AG09309 (cell line): ENCODE results near the gene B3GALT4.

Source experiments
- DNase-seq: peaks from one replicate; pipeline ENCODE4 v3.0.0-alpha.2; 2010; ENCODE audit warnings: low read depth
- H3K4me3 ChIP-seq: 2 replicates; pipeline ENCODE4 v1.5.1; 2011; ENCODE audit warnings: mild to moderate bottlenecking, low read depth, low read length, moderate library complexity; ENCODE audit not compliant: control insufficient read depth
- CTCF ChIP-seq: IDR thresholded peaks from 2 replicates; pipeline ENCODE4 v1.5.1; 2011; ENCODE audit warnings: mild to moderate bottlenecking, low read depth, low read length, inconsistent platforms; ENCODE audit not compliant: insufficient read depth, control insufficient read depth; ENCODE audit errors: missing control alignments

Gene B3GALT4

DNA sequence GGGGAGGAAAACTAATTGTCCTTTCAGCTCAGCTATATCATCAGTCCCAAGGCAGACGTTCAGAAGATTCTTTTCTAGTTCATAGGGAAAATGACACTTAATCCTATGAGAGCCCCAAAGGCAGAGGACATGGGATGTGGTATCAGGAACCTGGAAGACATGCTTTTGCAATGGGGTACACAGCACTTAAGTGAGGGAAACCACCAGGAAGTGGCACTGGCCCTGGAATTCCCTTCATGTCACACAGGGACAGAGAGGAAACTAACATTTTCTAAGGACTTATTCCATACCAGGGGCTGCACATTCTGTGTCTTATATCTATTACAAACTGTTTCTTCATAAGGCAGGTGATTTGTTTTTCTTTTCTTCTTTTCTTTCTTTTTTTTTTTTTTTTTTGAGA is 33.4 kb upstream of the B3GALT4 start:
- no peak overlapping the region for H3K4me3 ChIP-seq
- no peak for DNase-seq
- TF ChIP-seq CTCF = no peak

- H3K4me3 ChIP-seq = peak overlapping the region; percentile 60
- DNase-seq = no peak
- peak; percentile 88 for TF ChIP-seq CTCF
Observed at GRCh38 chr6:33247977-33248642, 28.8 kb upstream of the B3GALT4 start.

DNA sequence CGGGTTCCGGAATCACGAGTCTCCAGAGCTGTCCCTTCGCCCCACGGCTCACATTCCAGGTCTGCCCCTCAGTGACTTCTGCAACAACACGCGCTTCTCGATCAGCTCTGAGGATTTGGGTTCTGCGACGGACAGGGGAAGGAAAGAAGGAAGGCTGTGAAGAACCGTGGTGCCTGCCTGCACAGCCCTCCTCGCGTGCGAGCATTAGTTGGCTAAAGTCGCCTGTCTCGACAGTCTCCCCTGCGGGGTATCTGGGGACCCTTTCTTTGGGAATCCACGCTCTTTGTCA is 28.3 kb upstream of the B3GALT4 start:
- TF ChIP-seq CTCF = no peak
- H3K4me3 ChIP-seq = peak overlapping the region; percentile 60
- DNase-seq = no peak

- DNase-seq = peak; percentile 95
- no peak for TF ChIP-seq CTCF
- peak overlapping the region; percentile 60 for H3K4me3 ChIP-seq
Observed at GRCh38 chr6:33248932-33249731, 27.8 kb upstream of the B3GALT4 start.

DNA sequence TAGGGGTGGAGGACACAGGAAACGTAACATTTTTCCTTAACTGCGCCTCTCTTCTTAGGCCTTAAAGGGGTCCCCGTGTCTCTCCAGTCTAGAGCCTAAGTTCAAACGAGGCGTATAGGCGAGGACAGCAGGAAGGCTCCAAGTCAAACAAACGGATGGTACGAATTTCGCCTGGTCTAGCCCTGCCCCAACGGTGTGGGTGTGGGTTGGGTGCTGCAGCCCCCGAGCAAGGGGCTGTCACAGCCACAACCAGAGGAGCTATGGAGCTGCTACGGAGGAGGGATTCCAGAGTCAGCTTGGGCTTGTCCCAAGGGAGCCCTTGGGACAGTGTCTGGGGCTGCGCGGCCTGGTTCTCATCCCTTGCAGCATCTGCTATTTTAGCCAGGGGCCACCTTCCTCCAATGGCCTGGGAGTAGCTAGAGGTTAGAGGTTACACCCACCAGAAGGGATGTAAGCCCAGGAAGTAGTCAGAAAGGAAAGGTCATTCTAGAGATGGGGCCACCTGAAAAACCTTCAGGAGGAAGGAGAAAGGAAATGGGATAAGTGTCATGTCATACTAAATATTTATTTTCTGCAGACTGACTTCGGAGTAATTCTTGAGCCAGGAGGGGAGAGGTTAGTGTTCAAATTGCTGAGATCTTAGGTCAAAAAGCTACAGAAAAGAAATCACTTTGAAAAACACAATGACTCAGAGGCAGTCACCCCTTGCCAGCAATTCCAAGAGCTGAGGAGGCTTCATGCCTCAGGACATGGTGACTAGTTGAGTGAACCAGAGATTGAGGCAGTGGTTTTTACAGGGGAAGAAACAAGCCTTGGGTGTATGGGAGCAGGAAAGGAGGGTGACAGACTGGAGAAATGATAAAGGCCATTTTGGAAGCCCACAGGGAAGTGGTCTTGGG is 26.9 kb upstream of the B3GALT4 start:
- no peak for TF ChIP-seq CTCF
- no peak for DNase-seq
- peak overlapping the region; percentile 57 for H3K4me3 ChIP-seq

- H3K4me3 ChIP-seq = no peak overlapping the region
- TF ChIP-seq CTCF = no peak
- no peak for DNase-seq
Observed at GRCh38 chr6:33250731-33251130, 26.2 kb upstream of the B3GALT4 start.
